GM18873 (cell line): ENCODE measurements around the gene STK25.
"Not testable (repeated sequence)": the region's sequence is repeated elsewhere in the genome, so short reads cannot be mapped to it uniquely, and the experiment has no call there.

Source experiments
- ATAC-seq: cut with Tn5 transposase; IDR thresholded peaks from one replicate; pipeline ENCODE4 v1.9.1; 2021; ENCODE audit warnings: mild to moderate bottlenecking, moderate library complexity, moderate number of reproducible peaks; ENCODE audit not compliant: unreplicated experiment, low FRiP score

Gene STK25

DNA sequence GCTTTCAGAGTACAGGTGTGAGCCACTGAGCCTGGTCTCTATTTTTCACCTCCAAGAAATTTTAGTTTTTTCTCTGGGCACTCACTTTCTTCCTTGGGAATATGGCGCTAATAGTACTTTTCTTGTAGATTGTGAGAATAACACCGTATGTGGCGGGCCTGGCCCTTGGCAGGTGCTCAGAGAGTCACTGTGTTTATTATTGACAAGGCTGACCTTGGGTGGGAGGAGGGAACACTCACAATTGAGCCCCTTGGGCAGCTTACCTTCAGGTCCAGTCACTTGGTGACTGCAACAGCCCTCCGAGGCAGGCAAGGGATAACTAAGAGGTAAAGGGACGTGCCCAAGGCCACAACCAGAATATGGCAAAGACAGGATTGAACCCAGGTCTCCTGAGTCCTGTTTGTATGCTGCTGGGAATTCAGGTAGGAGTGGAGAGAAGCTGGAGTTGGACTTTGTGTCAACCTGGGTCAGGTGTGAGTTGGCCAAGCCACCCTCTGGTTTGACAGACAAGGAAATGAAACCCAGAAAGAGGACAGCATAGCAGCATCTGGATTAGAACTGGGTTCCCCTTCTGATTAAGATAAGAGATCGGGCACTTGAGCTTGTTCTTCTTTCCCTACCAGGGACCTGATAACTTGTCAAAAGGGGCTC lies 2.8 kb upstream of the STK25 start:
- no peak for ATAC-seq

DNA sequence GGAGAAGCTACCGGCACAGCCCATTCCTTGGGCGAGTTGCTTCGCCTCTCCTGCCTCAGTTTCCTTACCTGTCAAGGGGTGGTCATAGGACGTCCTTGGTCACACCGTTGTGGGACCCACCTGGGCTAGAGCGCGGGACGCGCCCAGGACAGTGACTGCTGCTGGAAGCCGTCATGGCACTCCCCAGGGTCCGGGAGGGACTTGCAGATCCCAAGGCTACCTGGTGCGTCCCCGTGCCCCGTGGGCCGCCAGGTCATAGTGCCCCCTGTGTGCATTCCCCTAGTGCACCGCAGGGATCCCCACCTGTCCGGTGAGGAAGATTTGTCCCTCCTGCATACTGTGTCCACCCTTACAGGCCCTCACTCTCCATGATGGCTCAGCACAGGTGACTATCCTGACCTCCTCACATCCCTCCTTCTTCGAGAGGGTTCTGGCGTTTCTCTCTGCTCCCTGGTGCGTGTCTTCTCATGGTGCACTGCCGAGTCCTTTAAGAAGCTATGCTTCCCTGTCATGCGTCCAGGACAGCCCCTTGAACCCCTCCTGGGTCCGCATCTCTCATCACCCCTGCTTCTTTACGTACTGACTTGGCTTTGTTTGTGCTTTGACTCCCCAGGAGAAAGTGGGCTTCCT lies 886 bp upstream of the STK25 start:
- no peak for ATAC-seq

DNA sequence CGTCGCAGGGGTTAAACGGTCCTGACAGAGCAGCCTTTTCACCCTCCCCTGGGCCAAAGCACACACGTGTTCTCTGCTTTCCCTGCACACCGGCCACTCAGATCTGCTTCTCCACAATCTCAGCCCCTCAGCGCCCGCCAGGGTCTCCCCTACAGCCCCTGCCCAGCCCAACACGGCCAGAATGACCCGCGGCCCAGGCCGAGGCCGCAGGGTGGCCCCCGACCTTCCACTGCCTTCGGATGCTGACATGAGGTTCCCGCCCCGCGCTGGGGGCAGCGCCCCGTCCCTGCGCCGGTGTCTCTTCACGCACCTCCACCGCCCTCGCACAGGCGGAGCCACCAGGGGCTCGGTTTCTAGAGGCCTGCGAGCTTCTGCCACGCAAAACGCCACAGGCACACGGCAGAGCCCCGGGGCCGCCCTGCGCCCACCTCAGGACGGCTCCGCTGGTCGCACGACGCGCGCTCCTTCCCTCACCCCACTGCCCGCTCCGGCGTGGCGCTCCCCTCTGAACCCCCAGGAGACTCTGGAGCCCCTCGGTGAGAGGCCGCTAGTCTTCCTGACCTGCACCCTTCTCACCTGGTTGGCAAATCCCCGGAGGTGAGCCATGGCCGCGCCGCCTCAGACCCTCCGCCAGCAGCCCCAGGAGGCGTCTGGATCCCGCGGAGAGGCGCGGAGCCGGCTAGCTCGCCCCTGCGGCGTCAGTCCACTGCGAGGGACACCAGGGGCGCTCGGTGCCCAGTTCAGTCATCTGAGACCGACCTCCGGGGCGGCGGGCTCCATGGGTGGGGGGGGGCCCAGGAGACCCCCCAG lies 749 bp downstream of the STK25 start:
- no peak for ATAC-seq

DNA sequence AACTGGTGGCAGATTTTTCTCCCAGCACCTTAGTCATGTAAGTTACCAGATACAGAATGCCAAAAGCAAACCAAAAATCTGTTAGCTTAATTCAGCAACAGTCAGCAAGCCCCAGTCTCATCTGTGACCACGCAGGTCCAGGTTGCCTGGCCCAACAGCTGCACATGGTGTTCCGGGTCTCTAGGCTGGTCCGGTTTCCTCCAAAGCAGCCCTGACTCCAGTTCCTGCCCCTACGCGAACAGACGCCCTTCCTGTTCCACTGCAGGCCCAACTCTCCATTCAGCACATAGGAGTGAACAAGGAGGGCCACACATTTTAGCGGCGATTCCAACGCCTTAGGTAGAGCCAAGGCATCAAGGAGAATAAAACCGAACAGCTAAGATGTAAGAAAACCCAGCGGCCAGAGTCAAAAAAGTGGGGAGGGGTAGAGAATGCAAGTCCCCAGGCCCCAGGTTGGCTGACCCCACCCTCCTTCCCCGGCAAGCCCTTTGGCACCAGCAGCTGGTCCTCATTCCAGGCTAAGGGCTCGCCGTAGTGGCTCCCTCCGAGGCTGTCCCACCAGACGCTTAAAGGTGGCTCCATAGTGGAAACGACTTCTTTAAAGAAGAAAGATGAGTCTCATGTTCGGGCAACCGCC lies 1.5 kb downstream of the STK25 start:
- ATAC-seq = no peak

DNA sequence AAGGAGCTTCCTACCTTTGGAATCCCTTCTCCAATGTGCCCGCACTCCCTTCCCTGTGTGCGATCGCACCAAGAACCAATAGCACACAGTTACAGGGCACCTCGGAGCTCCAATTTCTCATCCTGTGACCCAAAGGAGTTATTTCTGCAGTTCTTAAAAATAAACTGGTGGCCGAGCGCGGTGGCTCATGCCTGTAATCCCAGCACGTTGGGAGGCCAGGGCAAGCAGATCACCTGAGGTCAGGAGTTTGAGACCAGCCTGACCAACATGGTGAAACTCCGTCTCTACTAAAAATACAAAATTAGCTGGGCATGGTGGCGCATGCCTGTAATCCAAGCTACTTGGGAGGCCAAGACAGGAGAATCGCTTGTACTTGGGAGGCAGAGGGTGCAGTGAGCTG lies 2.1 kb downstream of the STK25 start:
- ATAC-seq = not testable (repeated sequence)

DNA sequence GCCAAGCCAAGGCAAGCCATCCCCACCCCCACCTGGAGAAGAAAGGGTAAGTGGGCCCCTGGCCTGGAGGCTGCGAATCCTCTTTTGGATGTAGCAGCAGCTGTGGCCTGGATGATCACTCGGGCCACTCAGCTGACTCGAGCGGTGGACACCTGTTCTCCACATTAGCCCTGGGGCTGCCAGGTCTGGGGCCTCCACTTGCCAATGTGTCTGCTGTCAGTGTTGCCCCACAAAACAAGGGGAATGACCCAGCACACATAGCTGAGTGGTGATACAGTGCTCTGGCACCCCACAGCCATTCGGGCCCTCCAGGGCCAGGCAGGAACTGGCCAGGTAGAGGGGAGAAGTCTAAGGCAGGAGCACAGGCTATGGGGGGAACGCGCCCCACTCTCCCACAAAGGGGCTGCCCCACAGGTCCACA lies 2.6 kb downstream of the STK25 start:
- ATAC-seq = no peak

DNA sequence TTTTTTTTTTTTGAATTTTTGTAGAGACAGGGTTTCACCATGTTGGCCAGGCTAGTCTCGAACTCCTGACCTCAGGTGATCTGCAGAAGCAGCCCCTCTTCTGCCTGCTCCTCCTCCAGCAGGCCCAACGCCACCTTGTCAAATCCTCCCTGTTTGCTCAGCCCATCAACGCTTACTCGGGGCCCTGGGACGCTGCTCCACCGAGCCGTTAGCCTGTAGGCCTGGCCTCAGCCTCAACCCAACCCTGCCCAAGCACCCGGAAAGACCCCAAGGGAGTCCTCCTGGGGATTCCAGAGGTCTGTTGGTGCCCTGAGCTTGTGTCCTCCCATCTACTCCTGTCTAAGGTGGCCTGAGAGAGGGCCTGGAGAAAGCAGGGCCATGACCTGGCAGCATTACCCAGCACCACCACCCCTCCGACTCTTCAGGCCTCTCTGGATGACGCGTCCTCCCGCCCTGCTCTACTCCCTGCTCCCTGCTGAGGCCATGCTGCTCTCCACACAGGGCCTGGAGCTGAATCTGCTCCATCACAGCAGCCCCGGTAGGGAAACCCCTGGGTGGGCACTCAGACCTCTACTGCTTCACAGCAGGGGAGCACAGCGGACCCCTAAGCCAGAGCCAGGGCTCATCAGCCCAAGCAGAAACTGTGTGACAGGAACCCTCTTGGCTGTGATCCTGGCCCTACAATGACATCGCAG lies 3.2 kb downstream of the STK25 start:
- no peak for ATAC-seq

DNA sequence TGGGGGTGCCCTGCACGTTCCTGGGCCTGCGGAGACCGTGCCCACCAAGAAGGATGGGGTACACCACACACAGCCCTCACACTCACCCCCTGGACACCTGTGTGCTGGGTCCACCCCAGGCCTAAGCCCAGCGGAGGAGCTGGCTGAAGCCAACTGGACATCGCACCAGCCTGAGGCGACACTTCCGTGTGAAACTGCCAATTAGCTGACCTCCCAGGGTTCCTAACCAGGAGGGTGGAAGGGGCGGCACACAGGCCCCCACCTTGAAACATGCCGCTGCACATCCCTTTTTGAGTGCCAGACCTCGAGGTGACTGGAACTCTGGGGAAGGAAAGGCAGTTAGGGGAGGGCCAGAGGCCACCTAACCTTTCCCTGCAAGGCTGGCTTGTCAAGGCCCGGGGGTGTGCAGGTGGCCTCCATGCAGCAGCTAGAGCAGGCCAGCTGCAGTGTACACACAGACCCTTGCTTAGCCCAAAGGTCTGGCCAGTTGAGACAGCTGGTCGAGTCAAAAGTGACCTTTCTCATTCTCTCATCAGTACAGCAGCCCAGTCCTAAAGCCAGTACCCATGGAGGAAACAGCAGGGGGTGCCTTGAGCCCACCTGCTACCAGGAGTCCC lies 4.5 kb downstream of the STK25 start:
- no peak for ATAC-seq

DNA sequence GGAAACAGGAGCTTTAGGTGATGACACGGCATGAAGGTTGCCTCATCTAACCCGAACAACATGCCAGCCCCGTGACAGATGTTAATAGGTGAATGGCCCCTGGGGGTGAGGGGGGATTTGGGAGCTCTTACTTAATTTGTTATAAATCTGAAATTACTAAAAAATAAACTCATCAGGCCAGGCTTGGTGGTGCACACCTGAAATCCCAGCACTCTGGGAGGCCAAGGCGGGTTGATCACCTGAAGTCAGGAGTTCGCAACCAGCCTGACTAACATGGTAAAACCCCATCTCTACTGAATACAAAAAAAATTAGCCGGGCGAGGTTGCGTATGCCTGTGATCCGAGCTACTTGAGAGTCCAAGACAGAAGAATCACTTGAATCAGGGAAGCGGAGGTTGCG lies 6.1 kb downstream of the STK25 start:
- ATAC-seq = no peak

DNA sequence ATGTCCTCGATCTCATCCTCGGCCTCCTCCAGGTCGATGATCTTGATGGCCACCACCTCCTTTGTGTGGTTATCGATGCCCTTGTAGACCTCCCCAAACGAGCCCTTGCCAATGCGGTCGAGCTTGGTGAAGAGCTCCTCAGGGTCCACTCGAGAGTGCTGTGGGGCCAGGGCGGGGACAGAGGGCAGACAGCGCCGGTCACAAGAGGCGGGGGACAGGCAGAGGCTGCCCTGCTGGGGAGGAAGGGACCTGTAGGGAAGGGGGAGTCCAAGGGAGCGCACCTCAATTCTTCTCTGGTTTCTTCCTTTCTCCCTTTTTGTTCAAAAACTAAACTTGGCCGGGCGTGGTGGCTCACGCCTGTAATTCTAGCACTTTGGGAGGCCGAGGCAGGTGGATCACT lies 6.8 kb downstream of the STK25 start:
- no peak for ATAC-seq

DNA sequence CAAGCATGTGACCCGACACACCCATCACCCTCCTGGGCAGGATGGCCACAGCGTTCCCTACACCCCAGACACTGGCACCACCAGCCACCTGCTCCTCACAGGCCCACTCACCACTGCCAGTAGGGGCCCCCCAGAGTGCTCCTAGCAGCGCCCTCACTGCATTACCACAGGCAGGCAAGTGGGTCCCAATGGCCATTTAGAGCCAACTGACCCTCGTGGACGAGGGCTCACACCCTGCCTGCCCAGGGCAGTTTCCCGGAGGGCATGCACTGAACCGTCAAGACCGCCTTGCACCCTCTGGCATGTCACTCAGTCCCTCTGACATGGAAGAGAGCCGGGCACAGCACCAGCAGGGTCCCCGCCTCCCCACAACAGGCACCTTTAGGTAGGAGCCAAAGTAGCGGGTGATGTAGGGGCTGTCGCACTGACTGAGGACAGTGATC lies 7.3 kb downstream of the STK25 start:
- ATAC-seq = no peak

DNA sequence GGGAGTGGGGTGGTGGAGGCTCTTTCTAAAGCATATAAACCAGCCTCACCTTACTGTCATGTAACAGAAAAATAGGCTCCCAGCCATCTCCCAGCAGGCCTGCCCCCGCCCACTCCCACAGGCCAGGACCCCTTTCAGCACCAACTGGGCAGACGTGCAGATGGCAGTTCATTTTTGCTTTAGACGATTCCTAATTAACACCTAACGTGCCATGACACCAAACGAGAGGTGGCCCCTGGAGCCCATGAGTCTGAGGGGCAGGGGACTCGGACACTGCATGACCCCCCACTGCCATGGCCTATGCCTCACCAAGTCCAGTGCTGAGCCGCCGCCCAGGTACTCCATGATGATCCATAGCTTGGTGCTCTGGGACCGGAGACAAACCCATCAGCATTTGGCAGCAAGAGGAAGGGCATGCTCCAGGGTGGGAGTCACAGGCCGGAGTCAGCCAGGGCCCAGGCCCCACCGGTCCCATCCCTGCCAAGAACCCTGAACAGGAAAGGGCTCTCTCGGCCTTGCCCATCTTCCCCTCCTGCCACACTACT lies 7.9 kb downstream of the STK25 start:
- ATAC-seq = no peak

DNA sequence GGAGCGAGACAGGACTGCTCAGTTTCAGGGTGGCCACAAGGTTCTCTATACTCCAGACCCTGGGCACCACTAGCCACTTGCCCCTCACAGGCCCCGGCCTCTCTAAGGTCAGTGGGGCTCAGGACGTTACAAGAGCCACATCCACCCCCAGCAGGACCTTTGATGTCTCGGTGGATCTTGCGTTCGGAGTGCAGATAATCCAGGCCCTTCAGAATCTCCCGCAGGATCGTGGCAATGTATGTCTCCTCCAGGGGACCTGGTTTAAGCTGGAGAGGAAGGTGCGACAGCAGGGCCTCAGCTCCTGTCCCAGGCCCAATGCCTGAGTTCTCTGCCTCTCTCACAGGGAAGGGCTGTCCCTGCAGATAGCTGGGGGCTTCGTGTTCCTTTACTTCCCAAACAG lies 8.4 kb downstream of the STK25 start:
- no peak for ATAC-seq

DNA sequence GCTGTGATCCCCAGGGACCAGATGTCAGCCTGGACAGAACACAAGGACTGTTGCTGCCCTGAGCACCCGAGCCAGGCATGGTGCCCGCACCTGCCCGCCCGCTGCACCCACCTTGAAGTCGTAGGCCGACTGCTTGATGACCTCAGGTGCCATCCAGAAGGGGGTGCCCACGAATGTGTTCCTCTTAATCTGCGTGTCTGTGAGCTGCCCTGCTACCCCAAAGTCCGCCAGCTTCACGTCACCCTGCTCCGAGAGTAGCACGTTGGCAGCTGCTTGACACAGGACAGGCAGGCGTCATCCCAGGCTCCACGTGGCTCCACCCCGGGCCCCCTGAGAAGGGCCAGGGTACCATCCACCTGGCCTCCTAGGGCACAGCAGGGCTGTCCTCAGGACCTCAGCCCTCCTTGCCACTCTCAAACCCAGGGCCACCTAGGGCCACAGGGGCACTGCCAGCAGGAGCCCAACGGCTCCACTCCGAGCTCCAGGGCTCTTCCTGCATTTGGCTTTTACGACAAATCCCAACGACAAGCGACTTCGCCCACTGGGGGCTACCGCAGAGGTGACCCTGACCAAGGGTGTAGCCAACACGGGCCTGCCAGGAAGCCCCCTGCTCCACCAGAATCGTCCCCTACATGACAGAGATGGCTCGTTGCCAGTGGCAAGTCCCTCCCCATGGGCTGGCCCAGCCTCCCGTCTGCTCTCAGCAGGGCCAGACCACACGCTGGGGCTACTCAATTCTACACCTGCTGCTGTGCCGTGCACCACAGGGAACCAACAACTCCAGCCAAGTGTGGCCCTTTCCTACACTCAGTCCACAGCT lies 9.0 kb downstream of the STK25 start:
- no peak for ATAC-seq

DNA sequence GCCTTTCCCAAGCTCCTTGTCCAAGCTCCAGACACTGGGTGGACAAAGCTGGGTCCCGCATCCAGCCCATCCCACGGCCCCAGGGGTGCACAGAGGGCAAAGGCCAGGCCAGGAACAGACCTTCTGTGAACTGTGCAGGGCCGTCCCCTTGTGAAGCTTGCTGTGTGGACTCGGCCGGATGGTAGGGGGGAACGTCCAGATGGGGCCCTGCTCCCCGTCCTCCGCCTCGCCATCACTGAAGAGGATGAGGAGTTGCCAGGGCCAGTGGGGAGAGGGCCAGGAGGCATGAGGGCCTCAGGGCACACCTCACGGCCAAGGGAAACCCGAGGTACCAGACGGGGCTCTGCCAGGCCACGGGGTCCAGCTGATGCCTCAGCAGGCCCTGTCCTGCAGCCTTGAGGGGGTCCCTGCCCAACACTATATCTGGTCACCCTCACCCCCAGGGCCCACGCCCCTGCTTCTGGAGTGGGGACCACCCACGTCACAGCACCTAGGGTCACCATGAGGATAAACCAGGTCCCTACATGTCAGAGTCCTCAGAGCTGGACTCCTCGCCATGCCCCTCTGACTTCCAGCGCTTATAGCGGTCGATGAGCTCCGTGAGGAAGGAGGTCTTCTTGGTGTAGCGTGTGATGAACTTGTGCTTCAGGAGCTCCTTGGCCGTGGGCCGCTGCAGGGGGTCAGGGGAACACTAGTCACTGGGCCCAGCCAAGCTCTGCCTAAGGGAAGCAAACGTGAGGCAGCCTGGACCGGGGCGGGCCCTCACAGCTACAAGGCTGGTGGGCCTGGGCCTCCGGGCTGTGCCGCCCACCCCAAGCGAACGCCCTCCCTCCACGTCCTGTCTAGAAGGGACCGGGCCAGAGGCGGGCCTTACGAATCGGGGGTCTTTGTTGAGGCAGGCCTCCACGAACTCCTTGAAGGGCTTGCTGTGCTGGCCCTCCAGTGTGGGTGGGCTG lies 10.0 kb downstream of the STK25 start:
- ATAC-seq = no peak

DNA sequence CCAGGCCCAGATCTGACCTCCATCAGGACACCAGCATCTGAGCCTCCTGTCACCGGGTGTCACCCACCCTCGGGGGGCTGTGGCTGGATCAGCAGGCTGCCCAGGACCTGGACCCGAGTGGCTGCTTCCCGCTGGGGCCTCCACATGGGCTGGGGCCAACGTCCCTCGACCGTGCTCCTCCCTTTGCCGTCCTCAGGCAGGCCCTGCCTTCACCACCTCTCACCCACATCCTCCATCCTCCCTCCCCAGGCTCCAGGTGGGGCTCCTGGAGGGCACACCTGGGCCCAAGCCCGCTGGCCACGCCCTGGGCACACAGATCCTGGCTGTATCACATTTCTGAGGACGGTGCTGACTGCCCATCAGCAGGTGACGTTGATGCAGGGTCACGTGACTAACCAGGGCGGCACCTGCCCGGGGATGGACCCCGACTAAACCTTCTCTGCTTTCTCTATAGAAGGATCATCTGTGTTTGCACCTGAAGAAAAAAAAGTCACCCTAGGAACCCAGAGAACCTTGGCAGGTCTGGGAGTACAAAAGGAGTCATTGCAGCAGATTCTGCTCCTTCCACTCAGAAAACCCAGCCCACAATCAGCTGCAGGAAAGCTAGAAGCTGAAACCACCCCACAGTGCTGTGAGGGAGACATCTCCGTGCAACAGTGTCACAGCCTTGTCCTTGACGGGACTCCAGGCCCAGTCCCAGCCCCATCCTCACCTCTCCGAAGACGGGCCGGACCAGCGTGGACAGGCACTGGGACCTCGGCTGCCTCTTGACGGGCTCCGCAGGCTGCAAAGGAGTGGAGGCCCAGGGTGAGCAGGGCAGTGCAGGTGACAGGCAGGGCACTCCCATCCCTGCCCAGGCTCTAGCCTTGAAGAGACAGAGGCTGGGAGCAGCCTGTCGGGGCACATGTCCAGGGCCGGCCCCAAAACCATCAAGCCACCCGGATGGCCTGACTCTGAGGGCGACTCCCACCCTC lies 11.2 kb downstream of the STK25 start:
- no peak for ATAC-seq
